ENCODE results near the gene SPATA46.

- TF ChIP-seq EP300 (IDR thresholded peaks at IDR 0.05) (no peak), POLR2A (IDR thresholded peaks at IDR 0.05) (no peak)
- TF ChIP-seq, protein P1, sequence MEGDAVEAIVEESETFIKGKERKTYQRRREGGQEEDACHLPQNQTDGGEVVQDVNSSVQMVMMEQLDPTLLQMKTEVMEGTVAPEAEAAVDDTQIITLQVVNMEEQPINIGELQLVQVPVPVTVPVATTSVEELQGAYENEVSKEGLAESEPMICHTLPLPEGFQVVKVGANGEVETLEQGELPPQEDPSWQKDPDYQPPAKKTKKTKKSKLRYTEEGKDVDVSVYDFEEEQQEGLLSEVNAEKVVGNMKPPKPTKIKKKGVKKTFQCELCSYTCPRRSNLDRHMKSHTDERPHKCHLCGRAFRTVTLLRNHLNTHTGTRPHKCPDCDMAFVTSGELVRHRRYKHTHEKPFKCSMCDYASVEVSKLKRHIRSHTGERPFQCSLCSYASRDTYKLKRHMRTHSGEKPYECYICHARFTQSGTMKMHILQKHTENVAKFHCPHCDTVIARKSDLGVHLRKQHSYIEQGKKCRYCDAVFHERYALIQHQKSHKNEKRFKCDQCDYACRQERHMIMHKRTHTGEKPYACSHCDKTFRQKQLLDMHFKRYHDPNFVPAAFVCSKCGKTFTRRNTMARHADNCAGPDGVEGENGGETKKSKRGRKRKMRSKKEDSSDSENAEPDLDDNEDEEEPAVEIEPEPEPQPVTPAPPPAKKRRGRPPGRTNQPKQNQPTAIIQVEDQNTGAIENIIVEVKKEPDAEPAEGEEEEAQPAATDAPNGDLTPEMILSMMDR (IDR thresholded peaks at IDR 0.05): no peak
These were observed 26.9 kb downstream of the SPATA46 start for GRCh38 chr1:162349635-162350330.
